ENCODE results near the gene IL10RA.

DNA sequence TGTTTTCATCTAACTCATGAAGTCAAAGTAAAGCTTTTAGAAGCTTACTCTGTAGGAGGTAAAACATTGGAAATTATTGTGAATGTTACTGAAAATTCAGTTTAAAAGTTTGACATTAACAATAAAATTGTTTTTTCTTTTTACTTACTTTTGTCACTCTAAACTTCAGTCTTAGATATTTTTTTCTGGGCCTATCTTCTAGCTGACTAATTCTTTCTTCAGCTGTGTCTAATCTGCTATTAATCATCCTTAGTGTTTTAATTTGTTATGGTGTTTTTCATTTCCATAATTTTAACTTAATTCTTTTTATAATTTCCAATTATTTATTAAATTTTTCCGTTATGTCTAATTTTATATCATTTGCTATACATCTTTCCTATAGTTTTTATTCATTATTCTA lies 35.0 kb downstream of the IL10RA start:
- no peak for TF ChIP-seq SMC3 (IDR thresholded peaks at IDR 0.05; ENCODE audit: low read depth, low read length)
- TF ChIP-seq, protein P1, sequence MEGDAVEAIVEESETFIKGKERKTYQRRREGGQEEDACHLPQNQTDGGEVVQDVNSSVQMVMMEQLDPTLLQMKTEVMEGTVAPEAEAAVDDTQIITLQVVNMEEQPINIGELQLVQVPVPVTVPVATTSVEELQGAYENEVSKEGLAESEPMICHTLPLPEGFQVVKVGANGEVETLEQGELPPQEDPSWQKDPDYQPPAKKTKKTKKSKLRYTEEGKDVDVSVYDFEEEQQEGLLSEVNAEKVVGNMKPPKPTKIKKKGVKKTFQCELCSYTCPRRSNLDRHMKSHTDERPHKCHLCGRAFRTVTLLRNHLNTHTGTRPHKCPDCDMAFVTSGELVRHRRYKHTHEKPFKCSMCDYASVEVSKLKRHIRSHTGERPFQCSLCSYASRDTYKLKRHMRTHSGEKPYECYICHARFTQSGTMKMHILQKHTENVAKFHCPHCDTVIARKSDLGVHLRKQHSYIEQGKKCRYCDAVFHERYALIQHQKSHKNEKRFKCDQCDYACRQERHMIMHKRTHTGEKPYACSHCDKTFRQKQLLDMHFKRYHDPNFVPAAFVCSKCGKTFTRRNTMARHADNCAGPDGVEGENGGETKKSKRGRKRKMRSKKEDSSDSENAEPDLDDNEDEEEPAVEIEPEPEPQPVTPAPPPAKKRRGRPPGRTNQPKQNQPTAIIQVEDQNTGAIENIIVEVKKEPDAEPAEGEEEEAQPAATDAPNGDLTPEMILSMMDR (conservative IDR thresholded peaks at IDR 0.05; ENCODE audit: low read depth, low read length): no peak
- TF ChIP-seq RCOR1 (IDR thresholded peaks at IDR 0.05; ENCODE audit: insufficient replicate concordance, low read length): no peak
- TF ChIP-seq MAFK (IDR thresholded peaks at IDR 0.05; ENCODE audit: low read depth, low read length): no peak
- no peak for TF ChIP-seq POLR2A (IDR thresholded peaks at IDR 0.05; ENCODE audit: low read depth, low read length)
